GM06990 (cell line): ENCODE results near the gene COL5A1.

Experiments used
- DNase-seq: peaks from one replicate; pipeline ENCODE4 v3.0.0-alpha.2; 2011; ENCODE audit not compliant: insufficient read length; ENCODE audit errors: extremely low read depth
- H3K27me3 ChIP-seq: replicated peaks from 2 replicates; pipeline ENCODE4 v1.6.0; 2011; ENCODE audit warnings: low read length; ENCODE audit not compliant: control insufficient read depth, insufficient read depth
- H3K36me3 ChIP-seq: 2 replicates; pipeline ENCODE4 v1.5.1; 2011; ENCODE audit warnings: low read length; ENCODE audit not compliant: control insufficient read depth, insufficient read depth
- H3K4me3 ChIP-seq: replicated peaks from 2 replicates; pipeline ENCODE4 v1.5.1; 2011; ENCODE audit warnings: low read depth, mild to moderate bottlenecking, control low read depth, low read length
- TF ChIP-seq, protein P1 (sequence below): IDR thresholded peaks from 2 replicates; pipeline ENCODE4 v1.5.1; 2011; ENCODE audit warnings: low read length, control low read depth, mild to moderate bottlenecking, inconsistent platforms; ENCODE audit not compliant: insufficient read depth, poor library complexity, severe bottlenecking

Gene COL5A1

DNA sequence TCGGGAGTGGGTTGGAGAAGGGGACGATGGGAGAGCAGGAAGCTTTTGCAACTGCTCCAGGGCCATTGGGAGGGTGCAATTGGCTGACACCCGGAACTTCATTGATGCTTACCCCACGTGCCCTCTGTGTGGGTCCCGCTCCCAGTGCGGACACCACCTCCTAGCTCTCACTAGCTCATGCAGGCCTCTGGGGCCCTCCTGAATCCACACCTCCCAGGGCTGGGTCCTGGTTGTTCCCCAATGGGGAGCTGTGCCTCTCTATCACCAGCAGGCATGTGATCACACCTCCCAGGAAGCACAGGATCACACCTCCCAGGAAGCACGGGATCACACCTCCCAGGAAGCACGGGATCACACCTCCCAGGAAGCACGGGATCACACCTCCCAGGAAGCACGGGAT lies 206.9 kb downstream of the COL5A1 start:
- TF ChIP-seq, protein P1, sequence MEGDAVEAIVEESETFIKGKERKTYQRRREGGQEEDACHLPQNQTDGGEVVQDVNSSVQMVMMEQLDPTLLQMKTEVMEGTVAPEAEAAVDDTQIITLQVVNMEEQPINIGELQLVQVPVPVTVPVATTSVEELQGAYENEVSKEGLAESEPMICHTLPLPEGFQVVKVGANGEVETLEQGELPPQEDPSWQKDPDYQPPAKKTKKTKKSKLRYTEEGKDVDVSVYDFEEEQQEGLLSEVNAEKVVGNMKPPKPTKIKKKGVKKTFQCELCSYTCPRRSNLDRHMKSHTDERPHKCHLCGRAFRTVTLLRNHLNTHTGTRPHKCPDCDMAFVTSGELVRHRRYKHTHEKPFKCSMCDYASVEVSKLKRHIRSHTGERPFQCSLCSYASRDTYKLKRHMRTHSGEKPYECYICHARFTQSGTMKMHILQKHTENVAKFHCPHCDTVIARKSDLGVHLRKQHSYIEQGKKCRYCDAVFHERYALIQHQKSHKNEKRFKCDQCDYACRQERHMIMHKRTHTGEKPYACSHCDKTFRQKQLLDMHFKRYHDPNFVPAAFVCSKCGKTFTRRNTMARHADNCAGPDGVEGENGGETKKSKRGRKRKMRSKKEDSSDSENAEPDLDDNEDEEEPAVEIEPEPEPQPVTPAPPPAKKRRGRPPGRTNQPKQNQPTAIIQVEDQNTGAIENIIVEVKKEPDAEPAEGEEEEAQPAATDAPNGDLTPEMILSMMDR = no peak
- H3K4me3 ChIP-seq = no peak overlapping the region
- H3K27me3 ChIP-seq = no peaks in the 10 kb centered on the region
- DNase-seq = no peak
- H3K36me3 ChIP-seq = no peaks in the 10 kb centered on the region

DNA sequence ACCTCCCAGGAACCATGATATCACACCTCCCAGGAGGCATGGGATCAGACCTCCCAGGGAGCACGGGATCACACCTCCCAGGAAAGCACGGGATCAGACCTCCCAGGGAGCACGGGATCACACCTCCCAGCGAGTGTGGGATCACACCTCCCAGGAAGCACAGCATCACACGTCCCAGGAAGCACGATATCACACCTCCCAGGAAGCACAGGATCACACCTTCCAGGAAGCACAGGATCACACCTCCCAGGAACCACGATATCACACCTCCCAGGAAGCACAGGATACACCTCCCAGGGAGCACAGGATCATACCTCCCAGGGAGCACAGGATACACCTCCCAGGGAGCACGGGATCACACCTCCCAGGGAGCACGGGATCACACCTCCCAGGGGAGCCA lies 209.0 kb downstream of the COL5A1 start:
- TF ChIP-seq, protein P1 = no peak
- Histone ChIP-seq H3K27me3 (no peaks in the 10 kb centered on the region), H3K4me3 (no peak overlapping the region), H3K36me3 (no peaks in the 10 kb centered on the region)
- DNase-seq = no peak

DNA sequence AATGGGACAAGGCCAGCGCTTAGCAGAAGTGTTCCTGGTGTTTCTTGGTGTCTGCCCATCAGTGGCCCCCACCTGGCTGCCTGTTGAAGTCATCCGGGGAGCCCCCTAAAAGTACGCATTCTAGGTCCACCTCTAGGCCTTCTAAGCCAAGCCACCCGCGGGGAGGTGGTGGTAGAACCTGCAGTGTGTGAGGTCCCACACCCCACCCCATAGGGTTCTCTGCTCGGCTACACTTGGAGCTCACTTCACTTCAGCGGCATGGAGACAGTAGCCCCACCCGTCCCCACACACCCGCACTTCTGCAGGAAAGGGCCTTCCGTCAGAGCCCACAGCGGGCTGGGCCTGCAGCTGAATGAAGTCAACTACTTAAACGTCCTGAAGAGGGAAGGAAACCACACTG lies 209.4 kb downstream of the COL5A1 start:
- Histone ChIP-seq H3K36me3 (no peaks in the 10 kb centered on the region), H3K27me3 (no peaks in the 10 kb centered on the region), H3K4me3 (no peak overlapping the region)
- no peak for DNase-seq
- TF ChIP-seq, protein P1 = no peak

DNA sequence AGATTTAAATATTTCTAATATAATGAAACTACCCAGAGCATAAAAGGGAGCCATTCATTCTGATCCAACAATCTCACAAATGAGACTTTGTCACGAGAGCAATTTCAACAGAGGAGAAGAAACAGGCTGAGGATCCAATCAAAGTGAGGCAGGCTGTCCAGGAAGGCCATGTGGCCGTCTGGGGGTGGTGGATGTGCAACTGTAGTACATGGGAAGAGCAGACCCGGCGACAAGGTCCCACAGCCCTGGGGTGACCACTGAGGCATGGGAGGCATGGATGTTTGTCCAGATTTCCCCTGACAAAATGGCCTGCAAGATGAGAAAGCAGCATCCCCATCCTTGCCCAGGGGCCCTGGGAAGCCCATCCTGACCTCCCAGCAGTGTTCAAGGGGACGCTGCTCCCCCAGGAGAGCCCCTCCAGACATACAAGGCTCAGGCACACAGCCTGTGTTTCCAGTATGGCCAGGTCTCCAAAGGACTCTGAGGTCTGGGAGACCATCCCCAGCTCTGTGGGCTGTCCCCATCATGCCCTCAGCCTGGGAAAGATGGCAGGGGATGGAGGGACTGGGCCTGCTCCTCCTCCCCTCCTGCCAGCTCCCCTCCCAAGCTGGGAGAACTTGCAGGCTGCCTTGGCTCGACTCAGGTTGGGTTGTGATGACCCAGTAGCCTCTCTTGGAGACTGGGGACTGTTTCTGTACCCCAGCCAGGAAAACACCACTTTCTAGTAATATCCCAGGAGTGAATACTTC lies 211.5 kb downstream of the COL5A1 start:
- no peaks in the 10 kb centered on the region for H3K36me3 ChIP-seq
- no peak overlapping the region for H3K4me3 ChIP-seq
- DNase-seq = no peak
- no peaks in the 10 kb centered on the region for H3K27me3 ChIP-seq
- TF ChIP-seq, protein P1 = no peak

DNA sequence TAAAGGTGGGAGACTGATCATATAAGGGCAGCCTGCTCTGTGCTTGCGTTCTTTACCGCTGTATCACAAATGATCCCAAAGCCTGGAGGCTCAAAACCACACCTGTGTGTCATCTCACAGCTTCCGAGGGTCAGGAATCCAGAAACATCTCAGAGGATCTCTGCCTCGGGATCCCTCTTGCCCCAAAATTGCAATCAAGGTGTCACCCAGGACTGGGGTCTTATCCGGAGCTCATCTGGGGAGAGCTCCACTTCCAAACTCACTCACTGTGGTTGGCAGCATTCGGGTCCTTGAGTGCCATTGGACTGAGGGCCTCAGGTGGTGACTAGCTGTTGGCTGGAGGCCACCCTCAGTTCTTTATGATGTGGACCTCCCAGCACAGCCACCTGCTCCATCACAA lies 212.3 kb downstream of the COL5A1 start:
- no peak overlapping the region for H3K4me3 ChIP-seq
- DNase-seq = no peak
- H3K27me3 ChIP-seq = no peaks in the 10 kb centered on the region
- TF ChIP-seq, protein P1 = no peak
- no peaks in the 10 kb centered on the region for H3K36me3 ChIP-seq

DNA sequence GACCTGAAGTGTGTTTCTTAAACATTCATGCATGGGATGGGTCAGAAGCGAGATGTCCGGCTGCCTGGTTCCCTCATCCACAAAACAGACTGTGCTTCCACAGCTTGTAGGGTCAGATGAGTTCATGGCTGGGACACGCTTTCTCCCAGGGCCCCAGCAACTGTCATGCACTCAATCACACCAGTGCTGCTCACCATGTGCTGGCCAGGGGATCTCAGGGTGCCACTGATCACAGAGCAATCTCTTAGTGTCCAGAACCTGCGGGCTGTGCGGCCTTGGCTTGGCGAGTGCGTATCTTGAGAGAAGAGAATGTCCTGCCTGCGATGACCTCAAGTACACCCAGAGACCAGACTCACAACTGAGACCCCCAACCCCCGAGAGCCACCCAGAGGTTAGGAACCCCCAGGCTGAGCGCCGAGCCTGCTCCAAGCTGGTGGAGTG lies 213.0 kb downstream of the COL5A1 start:
- no peaks in the 10 kb centered on the region for H3K36me3 ChIP-seq
- TF ChIP-seq, protein P1 = no peak
- H3K4me3 ChIP-seq = no peak overlapping the region
- H3K27me3 ChIP-seq = no peaks in the 10 kb centered on the region
- no peak for DNase-seq
